HepG2 (cell line): ENCODE measurements around the gene GRB2. TPM values are rescaled to one million over a fixed set of nuclear protein-coding genes. Genes with fewer than 3 reads are reported as not detected.

Experiments
- JDP2 ChIP-seq: sonication (generic); formaldehyde crosslinking; IDR thresholded peaks from 2 replicates; pipeline ENCODE4 v1.8.1; 2022; ENCODE audit warnings: missing genetic modification reagents, borderline replicate concordance
- KDM2A ChIP-seq: sonication (generic); formaldehyde crosslinking; IDR thresholded peaks from 2 replicates; pipeline ENCODE4 v1.4.0; 2020; ENCODE audit warnings: low read depth, missing genetic modification reagents, borderline replicate concordance
- MLX ChIP-seq: IDR thresholded peaks from 2 replicates; pipeline ENCODE4 v1.6.1; 2016
- TCF7L2 ChIP-seq: IDR thresholded peaks from 2 replicates; pipeline ENCODE4 v1.6.1; 2011; ENCODE audit warnings: mild to moderate bottlenecking, low read depth, low read length, moderate library complexity
- ZNF142 ChIP-seq: sonication (generic); formaldehyde crosslinking; IDR thresholded peaks from 2 replicates; pipeline ENCODE4 v1.4.0; 2020; ENCODE audit warnings: missing genetic modification reagents
- ZNF260 ChIP-seq: sonication (generic); formaldehyde crosslinking; IDR thresholded peaks from 2 replicates; pipeline ENCODE4 v1.4.0; 2020; ENCODE audit warnings: missing genetic modification reagents, low read depth, mild to moderate bottlenecking, borderline replicate concordance
- ZNF263 ChIP-seq: sonication (generic); formaldehyde crosslinking; IDR thresholded peaks from 2 replicates; pipeline ENCODE4 v1.4.0; 2020; ENCODE audit warnings: missing genetic modification reagents
- ZNF414 ChIP-seq: sonication (generic); formaldehyde crosslinking; IDR thresholded peaks from 2 replicates; pipeline ENCODE4 v1.5.0; 2020; ENCODE audit warnings: missing genetic modification reagents
- ZNF550 ChIP-seq: sonication (generic); formaldehyde crosslinking; IDR thresholded peaks from 2 replicates; pipeline ENCODE4 v1.4.0; 2020; ENCODE audit warnings: mild to moderate bottlenecking, missing genetic modification reagents, borderline replicate concordance
- ZNF577 ChIP-seq: sonication (generic); formaldehyde crosslinking; IDR thresholded peaks from 2 replicates; pipeline ENCODE4 v1.4.0; 2020; ENCODE audit warnings: mild to moderate bottlenecking, low read depth, missing genetic modification reagents, borderline replicate concordance
- ZNF891 ChIP-seq: sonication (generic); formaldehyde crosslinking; IDR thresholded peaks from 2 replicates; pipeline ENCODE4 v1.5.0; 2020; ENCODE audit warnings: mild to moderate bottlenecking, missing genetic modification reagents
- polyA plus RNA-seq, 8 experiments: library from polyadenylated mRNA; depleted of rRNA in 3 of 8; stranded (reverse) in 7 of 8; unstranded in 1 of 8; fragments of >200 nt; fragmentation: Illumina TruSeq in 4 of 8; extraction: Trizol in 4 of 8; gene quantifications; 2 replicates each; pipeline versions ENCODE4 v1.2.1 to v1.2.3, GENCODE V29; 2011 to 2016; ENCODE audit warnings: low read depth in 4 of 8, missing spikeins in 1 of 8, mixed read lengths in 1 of 8; ENCODE audit not compliant: insufficient read depth in 1 of 8
- total RNA-seq, 5 experiments: library from RNA; depleted of rRNA; stranded (reverse); fragments of >200 nt; fragmentation: Illumina TruSeq; extraction: Trizol; gene quantifications; 2 replicates each; pipeline ENCODE4 v1.2.3, GENCODE V29; 2016; ENCODE audit warnings: low read depth in 1 of 5
- TF ChIP-seq, protein P1 (sequence below): sonication (generic); formaldehyde crosslinking; IDR thresholded peaks from 2 replicates; pipeline ENCODE4 v1.4.0; 2020; ENCODE audit warnings: mild to moderate bottlenecking, missing genetic modification reagents
- TF ChIP-seq, protein P2 (sequence below): sonication (generic); formaldehyde crosslinking; IDR thresholded peaks from 2 replicates; pipeline ENCODE4 v1.5.0; 2020; ENCODE audit warnings: mild to moderate bottlenecking, missing genetic modification reagents

Gene GRB2
- total and polyA plus RNA-seq, 2 of the 13 experiments (the other 11 are each of a cell fraction or from before 2014, with no cell fraction given): 84.6 to 92.3 TPM

GRCh38 chr17:75430159-75430974 lies 24.9 kb upstream of the GRB2 start (continued):
- TF ChIP-seq ZNF142 (no peak), ZNF577 (CRISPR knock-in tag) (no peak), KDM2A (peak; percentile 59; the same call in 1 of the 2 replicates), ZNF891 (no peak), ZNF260 (no peak), ZNF414 (CRISPR knock-in tag) (no peak), ZNF550 (CRISPR knock-in tag) (no peak), TCF7L2 (no peak), MLX (CRISPR knock-in tag) (peak; percentile 24; the same call in 1 of the 2 replicates), JDP2 (CRISPR knock-in tag) (no peak), ZNF263 (CRISPR knock-in tag) (no peak)
- TF ChIP-seq, protein P1, sequence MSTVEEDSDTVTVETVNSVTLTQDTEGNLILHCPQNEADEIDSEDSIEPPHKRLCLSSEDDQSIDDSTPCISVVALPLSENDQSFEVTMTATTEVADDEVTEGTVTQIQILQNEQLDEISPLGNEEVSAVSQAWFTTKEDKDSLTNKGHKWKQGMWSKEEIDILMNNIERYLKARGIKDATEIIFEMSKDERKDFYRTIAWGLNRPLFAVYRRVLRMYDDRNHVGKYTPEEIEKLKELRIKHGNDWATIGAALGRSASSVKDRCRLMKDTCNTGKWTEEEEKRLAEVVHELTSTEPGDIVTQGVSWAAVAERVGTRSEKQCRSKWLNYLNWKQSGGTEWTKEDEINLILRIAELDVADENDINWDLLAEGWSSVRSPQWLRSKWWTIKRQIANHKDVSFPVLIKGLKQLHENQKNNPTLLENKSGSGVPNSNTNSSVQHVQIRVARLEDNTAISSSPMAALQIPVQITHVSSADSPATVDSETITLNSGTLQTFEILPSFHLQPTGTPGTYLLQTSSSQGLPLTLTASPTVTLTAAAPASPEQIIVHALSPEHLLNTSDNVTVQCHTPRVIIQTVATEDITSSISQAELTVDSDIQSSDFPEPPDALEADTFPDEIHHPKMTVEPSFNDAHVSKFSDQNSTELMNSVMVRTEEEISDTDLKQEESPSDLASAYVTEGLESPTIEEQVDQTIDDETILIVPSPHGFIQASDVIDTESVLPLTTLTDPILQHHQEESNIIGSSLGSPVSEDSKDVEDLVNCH: no peak
- TF ChIP-seq, protein P2, sequence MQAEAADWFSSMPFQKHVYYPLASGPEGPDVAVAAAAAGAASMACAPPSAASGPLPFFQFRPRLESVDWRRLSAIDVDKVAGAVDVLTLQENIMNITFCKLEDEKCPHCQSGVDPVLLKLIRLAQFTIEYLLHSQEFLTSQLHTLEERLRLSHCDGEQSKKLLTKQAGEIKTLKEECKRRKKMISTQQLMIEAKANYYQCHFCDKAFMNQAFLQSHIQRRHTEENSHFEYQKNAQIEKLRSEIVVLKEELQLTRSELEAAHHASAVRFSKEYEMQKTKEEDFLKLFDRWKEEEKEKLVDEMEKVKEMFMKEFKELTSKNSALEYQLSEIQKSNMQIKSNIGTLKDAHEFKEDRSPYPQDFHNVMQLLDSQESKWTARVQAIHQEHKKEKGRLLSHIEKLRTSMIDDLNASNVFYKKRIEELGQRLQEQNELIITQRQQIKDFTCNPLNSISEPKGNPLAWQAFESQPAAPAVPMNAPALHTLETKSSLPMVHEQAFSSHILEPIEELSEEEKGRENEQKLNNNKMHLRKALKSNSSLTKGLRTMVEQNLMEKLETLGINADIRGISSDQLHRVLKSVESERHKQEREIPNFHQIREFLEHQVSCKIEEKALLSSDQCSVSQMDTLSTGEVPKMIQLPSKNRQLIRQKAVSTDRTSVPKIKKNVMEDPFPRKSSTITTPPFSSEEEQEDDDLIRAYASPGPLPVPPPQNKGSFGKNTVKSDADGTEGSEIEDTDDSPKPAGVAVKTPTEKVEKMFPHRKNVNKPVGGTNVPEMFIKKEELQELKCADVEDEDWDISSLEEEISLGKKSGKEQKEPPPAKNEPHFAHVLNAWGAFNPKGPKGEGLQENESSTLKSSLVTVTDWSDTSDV: no peak
